A549 (cell line): ENCODE results near the gene RBFOX1.

Experiments
- POLR2A ChIP-seq: IDR thresholded peaks from 2 replicates; pipeline ENCODE4 v1.6.1; 2012; ENCODE audit warnings: mild to moderate bottlenecking, low read length
- RCOR1 ChIP-seq: fragments of 150-350 bp; IDR thresholded peaks from 2 replicates; pipeline ENCODE4 v1.6.1; 2014; ENCODE audit warnings: antibody characterized with exemption, low read length, low read depth
- TF ChIP-seq, protein P1 (sequence below): fragments of >200 bp; sonication (Bioruptor Twin); formaldehyde crosslinking; IDR thresholded peaks from 3 replicates; pipeline ENCODE4 v1.5.1; 2016
- TF ChIP-seq, protein P2 (sequence below): IDR thresholded peaks from 2 replicates; pipeline ENCODE4 v1.6.1; 2012; ENCODE audit warnings: low read depth, borderline replicate concordance
- TF ChIP-seq, protein P3 (sequence below): fragments of 200-600 bp; sonication (generic); IDR thresholded peaks from 2 replicates; pipeline ENCODE4 v1.6.1; 2016; ENCODE audit warnings: antibody characterized with exemption, mild to moderate bottlenecking, moderate library complexity

DNA sequence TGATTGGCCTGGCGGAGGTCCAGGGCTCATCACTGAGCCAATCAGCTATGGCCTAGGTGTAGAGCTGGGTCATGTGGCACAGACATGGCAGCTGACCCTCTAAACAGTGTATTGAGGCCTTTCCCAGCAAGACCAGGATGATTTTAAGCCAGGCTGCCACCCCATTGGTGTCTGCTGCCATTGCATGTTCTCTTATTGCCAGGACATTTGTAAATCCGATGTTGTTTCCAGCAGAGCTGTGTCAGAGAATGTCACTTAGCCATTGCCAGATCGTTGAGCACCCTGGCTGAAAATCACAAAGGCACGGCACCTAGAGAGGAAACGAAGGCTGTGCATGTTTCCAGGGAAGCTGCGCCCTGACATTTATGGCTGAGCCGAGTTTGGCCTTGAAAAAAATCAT lies 33.4 kb downstream of the RBFOX1 start:
- TF ChIP-seq RCOR1 (no peak), POLR2A (no peak)
- TF ChIP-seq, protein P1, sequence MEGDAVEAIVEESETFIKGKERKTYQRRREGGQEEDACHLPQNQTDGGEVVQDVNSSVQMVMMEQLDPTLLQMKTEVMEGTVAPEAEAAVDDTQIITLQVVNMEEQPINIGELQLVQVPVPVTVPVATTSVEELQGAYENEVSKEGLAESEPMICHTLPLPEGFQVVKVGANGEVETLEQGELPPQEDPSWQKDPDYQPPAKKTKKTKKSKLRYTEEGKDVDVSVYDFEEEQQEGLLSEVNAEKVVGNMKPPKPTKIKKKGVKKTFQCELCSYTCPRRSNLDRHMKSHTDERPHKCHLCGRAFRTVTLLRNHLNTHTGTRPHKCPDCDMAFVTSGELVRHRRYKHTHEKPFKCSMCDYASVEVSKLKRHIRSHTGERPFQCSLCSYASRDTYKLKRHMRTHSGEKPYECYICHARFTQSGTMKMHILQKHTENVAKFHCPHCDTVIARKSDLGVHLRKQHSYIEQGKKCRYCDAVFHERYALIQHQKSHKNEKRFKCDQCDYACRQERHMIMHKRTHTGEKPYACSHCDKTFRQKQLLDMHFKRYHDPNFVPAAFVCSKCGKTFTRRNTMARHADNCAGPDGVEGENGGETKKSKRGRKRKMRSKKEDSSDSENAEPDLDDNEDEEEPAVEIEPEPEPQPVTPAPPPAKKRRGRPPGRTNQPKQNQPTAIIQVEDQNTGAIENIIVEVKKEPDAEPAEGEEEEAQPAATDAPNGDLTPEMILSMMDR = no peak
- TF ChIP-seq, protein P2, sequence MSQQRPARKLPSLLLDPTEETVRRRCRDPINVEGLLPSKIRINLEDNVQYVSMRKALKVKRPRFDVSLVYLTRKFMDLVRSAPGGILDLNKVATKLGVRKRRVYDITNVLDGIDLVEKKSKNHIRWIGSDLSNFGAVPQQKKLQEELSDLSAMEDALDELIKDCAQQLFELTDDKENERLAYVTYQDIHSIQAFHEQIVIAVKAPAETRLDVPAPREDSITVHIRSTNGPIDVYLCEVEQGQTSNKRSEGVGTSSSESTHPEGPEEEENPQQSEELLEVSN = no peak
- TF ChIP-seq, protein P3, sequence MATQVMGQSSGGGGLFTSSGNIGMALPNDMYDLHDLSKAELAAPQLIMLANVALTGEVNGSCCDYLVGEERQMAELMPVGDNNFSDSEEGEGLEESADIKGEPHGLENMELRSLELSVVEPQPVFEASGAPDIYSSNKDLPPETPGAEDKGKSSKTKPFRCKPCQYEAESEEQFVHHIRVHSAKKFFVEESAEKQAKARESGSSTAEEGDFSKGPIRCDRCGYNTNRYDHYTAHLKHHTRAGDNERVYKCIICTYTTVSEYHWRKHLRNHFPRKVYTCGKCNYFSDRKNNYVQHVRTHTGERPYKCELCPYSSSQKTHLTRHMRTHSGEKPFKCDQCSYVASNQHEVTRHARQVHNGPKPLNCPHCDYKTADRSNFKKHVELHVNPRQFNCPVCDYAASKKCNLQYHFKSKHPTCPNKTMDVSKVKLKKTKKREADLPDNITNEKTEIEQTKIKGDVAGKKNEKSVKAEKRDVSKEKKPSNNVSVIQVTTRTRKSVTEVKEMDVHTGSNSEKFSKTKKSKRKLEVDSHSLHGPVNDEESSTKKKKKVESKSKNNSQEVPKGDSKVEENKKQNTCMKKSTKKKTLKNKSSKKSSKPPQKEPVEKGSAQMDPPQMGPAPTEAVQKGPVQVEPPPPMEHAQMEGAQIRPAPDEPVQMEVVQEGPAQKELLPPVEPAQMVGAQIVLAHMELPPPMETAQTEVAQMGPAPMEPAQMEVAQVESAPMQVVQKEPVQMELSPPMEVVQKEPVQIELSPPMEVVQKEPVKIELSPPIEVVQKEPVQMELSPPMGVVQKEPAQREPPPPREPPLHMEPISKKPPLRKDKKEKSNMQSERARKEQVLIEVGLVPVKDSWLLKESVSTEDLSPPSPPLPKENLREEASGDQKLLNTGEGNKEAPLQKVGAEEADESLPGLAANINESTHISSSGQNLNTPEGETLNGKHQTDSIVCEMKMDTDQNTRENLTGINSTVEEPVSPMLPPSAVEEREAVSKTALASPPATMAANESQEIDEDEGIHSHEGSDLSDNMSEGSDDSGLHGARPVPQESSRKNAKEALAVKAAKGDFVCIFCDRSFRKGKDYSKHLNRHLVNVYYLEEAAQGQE = no peak
